Osteocyte (in vitro differentiated cells): Measurements from ENCODE around the gene GNAZ. TPM values are rescaled to one million over a fixed set of nuclear protein-coding genes. Genes with fewer than 3 reads are reported as not detected.

Experiments
- DNase-seq: peaks from one replicate; pipeline ENCODE4 v3.0.0; 2021; ENCODE audit warnings: mixed read lengths; ENCODE audit not compliant: unreplicated experiment; ENCODE audit errors: extremely low spot score
- H3K27ac Mint-ChIP-seq: one replicate; pipeline ENCODE4 v1.8.0; 2021; ENCODE audit warnings: mild to moderate bottlenecking, mixed read lengths; ENCODE audit not compliant: unreplicated experiment
- H3K27me3 Mint-ChIP-seq: one replicate; pipeline ENCODE4 v1.8.0; 2021; ENCODE audit warnings: mixed read lengths; ENCODE audit not compliant: unreplicated experiment
- H3K36me3 Mint-ChIP-seq: one replicate; pipeline ENCODE4 v1.8.0; 2021; ENCODE audit warnings: mixed read lengths; ENCODE audit not compliant: unreplicated experiment
- H3K4me1 Mint-ChIP-seq: one replicate; pipeline ENCODE4 v1.8.0; 2021; ENCODE audit warnings: mixed read lengths; ENCODE audit not compliant: unreplicated experiment
- H3K4me3 Mint-ChIP-seq: one replicate; pipeline ENCODE4 v1.8.0; 2021; ENCODE audit warnings: mild to moderate bottlenecking, moderate library complexity, mixed read lengths; ENCODE audit not compliant: unreplicated experiment
- H3K9me3 Mint-ChIP-seq: one replicate; pipeline ENCODE4 v1.8.0; 2021; ENCODE audit warnings: mixed read lengths; ENCODE audit not compliant: unreplicated experiment
- total RNA-seq: library from RNA; stranded (reverse); gene quantifications from 2 replicates; pipeline ENCODE4 v1.2.1, GENCODE V29; 2021
- TF ChIP-seq, protein P1 (sequence below): fragments of 200-600 bp; sonication (generic); IDR thresholded peaks from 2 replicates; pipeline ENCODE4 v1.5.0; 2021; ENCODE audit warnings: antibody characterized with exemption, mild to moderate bottlenecking, moderate library complexity

Gene GNAZ
- total RNA-seq, 1 donor from 2014 or later, result 2.9 TPM

- Mint-ChIP-seq H3K36me3 (no peaks in the 10 kb centered on the region), H3K9me3 (no peaks in the 10 kb centered on the region), H3K27ac (no peak overlapping the region), H3K27me3 (no peaks in the 10 kb centered on the region), H3K4me1 (no peaks in the 10 kb centered on the region), H3K4me3 (no peak overlapping the region)
- TF ChIP-seq, protein P1, sequence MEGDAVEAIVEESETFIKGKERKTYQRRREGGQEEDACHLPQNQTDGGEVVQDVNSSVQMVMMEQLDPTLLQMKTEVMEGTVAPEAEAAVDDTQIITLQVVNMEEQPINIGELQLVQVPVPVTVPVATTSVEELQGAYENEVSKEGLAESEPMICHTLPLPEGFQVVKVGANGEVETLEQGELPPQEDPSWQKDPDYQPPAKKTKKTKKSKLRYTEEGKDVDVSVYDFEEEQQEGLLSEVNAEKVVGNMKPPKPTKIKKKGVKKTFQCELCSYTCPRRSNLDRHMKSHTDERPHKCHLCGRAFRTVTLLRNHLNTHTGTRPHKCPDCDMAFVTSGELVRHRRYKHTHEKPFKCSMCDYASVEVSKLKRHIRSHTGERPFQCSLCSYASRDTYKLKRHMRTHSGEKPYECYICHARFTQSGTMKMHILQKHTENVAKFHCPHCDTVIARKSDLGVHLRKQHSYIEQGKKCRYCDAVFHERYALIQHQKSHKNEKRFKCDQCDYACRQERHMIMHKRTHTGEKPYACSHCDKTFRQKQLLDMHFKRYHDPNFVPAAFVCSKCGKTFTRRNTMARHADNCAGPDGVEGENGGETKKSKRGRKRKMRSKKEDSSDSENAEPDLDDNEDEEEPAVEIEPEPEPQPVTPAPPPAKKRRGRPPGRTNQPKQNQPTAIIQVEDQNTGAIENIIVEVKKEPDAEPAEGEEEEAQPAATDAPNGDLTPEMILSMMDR, result no peak
- DNase-seq, result no peak
Measured at GRCh38 chr22:23120415-23120899, 50.1 kb downstream of the GNAZ start.

DNA sequence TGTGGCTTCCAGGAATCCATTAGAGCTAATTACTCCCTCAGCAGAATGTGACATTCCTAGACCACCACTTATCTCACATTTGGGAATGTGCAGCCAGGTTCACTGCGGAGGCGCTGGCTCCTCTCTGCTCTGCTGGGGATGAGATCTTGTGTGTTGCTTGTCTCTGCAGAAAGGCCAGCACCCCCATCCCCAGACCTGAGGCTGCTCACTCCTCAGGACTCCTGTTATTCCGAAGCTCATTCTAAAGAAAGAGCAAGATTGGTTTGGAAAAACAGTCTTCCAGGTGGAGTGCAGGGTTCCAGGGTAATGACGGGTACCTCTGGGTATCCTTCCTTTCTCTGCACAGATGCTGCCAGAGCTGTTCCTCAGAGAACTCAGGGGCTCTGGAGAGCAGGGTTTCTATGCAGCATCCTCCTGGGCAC lies 50.7 kb downstream of the GNAZ start:
- no peaks in the 10 kb centered on the region for H3K27me3 Mint-ChIP-seq
- H3K27ac Mint-ChIP-seq, result no peak overlapping the region
- TF ChIP-seq, protein P1, result no peak
- no peaks in the 10 kb centered on the region for H3K36me3 Mint-ChIP-seq
- no peaks in the 10 kb centered on the region for H3K4me1 Mint-ChIP-seq
- no peaks in the 10 kb centered on the region for H3K9me3 Mint-ChIP-seq
- H3K4me3 Mint-ChIP-seq, result no peak overlapping the region
- DNase-seq, result no peak

DNA sequence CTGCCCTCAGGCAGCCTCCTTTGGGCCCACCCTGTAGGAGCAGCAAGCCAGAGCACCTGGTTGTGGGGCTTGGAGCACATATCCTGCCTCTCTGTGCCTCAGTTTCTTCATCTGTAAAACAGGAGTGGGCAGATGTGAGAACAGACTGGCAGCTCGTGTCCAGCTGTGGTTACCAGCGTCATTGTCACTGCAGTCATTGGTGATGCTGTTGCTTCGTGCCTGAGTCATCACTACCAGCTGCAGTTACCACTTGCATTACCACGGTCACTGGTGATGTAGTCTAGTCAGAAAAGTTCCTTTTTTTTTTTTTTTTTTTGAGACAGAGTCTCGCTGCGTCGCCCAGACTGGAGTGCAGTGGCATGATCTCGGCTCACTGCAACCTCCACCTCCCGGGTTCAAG lies 51.1 kb downstream of the GNAZ start:
- Mint-ChIP-seq H3K4me3 (no peak overlapping the region), H3K27ac (no peak overlapping the region), H3K36me3 (no peaks in the 10 kb centered on the region), H3K27me3 (no peaks in the 10 kb centered on the region), H3K4me1 (no peaks in the 10 kb centered on the region), H3K9me3 (no peaks in the 10 kb centered on the region)
- DNase-seq, result no peak
- TF ChIP-seq, protein P1, result no peak

DNA sequence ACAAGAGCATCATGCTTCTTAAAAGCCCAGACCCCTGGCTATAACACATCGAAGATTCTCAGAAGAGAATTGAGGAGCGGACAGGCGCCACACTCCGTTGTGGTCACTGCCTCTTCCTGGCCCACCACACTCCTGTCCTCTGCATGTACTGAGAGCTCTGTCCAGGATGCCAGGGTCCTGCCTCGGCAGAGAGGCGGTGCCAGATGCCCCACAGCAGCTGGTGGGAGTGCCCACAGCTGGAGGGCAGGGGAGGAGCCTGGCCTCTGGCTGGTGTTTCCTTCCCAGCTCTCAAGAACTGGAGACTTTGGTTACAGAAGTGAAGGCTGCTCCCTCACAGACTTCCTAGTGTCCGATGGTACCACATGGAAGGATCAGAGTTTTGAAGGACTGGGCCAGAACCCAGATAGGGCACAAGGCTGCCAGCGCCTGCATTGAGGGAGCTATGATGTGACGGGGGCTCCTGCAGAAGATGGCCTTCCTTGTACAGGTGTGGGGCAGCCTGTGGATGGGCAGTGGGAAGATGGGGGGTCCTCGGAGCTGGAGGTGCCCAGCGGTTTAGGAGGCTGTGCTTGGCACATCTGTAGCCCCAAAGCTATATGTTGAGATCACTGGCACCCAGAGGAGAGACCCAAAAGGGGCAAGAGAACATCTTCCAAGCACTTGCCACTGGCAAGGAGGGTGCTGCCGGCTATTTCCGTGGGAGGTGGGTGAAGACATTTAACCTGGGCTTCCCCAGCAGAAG lies 52.1 kb downstream of the GNAZ start:
- H3K36me3 Mint-ChIP-seq, result no peaks in the 10 kb centered on the region
- no peak overlapping the region for H3K4me3 Mint-ChIP-seq
- H3K27ac Mint-ChIP-seq, result no peak overlapping the region
- H3K4me1 Mint-ChIP-seq, result no peaks in the 10 kb centered on the region
- TF ChIP-seq, protein P1, result no peak
- H3K27me3 Mint-ChIP-seq, result no peaks in the 10 kb centered on the region
- H3K9me3 Mint-ChIP-seq, result no peaks in the 10 kb centered on the region
- DNase-seq, result no peak

DNA sequence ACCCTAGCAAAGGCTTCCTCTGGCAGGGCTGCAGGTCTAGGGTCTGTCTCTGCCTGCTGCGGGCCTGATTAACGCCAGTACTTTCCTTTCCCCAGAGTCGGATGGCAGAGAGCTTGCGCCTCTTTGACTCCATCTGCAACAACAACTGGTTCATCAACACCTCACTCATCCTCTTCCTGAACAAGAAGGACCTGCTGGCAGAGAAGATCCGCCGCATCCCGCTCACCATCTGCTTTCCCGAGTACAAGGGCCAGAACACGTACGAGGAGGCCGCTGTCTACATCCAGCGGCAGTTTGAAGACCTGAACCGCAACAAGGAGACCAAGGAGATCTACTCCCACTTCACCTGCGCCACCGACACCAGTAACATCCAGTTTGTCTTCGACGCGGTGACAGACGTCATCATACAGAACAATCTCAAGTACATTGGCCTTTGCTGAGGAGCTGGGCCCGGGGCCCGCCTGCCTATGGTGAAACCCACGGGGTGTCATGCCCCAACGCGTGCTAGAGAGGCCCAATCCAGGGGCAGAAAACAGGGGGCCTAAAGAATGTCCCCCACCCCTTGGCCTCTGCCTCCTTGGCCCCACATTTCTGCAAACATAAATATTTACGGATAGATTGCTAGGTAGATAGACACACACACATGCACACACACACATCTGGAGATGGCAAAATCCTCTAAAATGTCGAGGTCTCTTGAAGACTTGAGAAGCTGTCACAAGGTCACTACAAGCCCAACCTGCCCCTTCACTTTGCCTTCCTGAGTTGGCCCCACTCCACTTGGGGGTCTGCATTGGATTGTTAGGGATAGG lies 52.9 kb downstream of the GNAZ start:
- Mint-ChIP-seq H3K4me1 (no peaks in the 10 kb centered on the region), H3K27ac (no peak overlapping the region), H3K36me3 (no peaks in the 10 kb centered on the region), H3K27me3 (no peaks in the 10 kb centered on the region), H3K4me3 (no peak overlapping the region), H3K9me3 (no peaks in the 10 kb centered on the region)
- TF ChIP-seq, protein P1, result no peak
- DNase-seq, result no peak
